ENCODE results near the gene KRT3.

GRCh38 chr12:52833922-52834726, 38.2 kb upstream of the KRT3 start, which contains the start of gene KRT79:
- no peak for TF ChIP-seq POLR2A (IDR thresholded peaks at IDR 0.05; ENCODE audit: low read length)
- no peak for TF ChIP-seq GATA1 (IDR thresholded peaks at IDR 0.05; ENCODE audit: low read depth, low read length)

All from erythroblast (primary cell).